Activated CD4-positive, CD25-positive, alpha-beta regulatory T cell (primary cell): ENCODE data around the gene NUP42.
"Not testable (repeated sequence)": the region's sequence is repeated elsewhere in the genome, so short reads cannot be mapped to it uniquely, and the experiment has no call there.

Experiments
- DNase-seq, 4 experiments: peaks; one replicate each; lab custom pipeline; 2025; lab: John Stamatoyannopoulos, UW

Gene NUP42, protein sequence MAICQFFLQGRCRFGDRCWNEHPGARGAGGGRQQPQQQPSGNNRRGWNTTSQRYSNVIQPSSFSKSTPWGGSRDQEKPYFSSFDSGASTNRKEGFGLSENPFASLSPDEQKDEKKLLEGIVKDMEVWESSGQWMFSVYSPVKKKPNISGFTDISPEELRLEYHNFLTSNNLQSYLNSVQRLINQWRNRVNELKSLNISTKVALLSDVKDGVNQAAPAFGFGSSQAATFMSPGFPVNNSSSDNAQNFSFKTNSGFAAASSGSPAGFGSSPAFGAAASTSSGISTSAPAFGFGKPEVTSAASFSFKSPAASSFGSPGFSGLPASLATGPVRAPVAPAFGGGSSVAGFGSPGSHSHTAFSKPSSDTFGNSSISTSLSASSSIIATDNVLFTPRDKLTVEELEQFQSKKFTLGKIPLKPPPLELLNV

GRCh38 chr7:23181684-23182553 lies at the start of gene NUP42:
Gene NUP42 (plus strand): TSS chr7:23182048. CDS start chr7:23182086, 38 bp downstream.
- DNase-seq: peak; percentile 81 to 87 (median 85)

GRCh38 chr7:23133797-23134196 lies 48.1 kb upstream of the NUP42 start:
- no peak for DNase-seq

GRCh38 chr7:23135755-23136154 lies 46.1 kb upstream of the NUP42 start:
- no peak for DNase-seq

GRCh38 chr7:23136216-23136615 lies 45.6 kb upstream of the NUP42 start:
- DNase-seq: no peak

DNA sequence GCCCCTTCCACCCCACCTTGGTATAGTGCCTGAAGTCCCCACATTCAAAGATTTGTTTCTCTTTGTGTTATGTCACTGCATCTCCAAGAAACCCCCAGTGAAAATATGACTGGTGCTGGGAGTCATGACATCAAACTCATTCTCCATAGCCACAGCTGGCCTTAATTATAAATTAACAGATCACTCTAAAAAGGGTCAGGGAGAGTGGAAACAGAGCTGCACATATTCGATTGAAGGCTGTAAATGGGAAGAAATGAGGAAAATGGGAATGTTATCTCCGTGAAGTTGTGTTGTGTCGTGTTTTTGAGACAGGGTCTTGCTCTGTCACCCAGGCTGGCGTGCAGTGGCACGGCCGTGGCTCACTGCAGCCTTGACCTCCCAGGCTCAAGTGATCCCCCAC lies 24.2 kb upstream of the NUP42 start:
- DNase-seq: no peak

GRCh38 chr7:23158546-23158945 lies 23.3 kb upstream of the NUP42 start:
- no peak for DNase-seq

- no peak for DNase-seq
Measured at GRCh38 chr7:23161482-23161881, 20.4 kb upstream of the NUP42 start.

GRCh38 chr7:23164846-23165245 lies 17.0 kb upstream of the NUP42 start:
- no peak for DNase-seq

DNA sequence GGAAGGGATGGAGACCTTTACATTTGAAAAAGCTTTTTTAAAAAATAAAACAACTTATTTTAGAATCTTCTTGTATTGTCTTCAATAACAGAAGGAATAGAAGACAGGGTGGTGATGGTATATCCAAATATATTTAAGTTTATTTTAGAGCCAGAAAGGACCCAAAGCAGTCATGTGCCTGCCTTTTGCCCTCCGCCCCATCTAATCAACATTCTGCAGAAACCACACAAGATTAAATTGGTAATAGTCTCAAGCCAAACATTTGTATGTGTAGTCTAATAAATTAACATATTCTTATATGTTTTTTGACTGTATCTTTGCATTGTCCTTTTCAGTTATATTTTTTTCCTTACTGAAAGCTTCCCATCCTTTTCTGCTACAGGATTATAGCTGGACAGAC lies 16.5 kb upstream of the NUP42 start:
- no peak for DNase-seq

GRCh38 chr7:23167691-23168090 lies 14.2 kb upstream of the NUP42 start:
- no peak for DNase-seq

DNA sequence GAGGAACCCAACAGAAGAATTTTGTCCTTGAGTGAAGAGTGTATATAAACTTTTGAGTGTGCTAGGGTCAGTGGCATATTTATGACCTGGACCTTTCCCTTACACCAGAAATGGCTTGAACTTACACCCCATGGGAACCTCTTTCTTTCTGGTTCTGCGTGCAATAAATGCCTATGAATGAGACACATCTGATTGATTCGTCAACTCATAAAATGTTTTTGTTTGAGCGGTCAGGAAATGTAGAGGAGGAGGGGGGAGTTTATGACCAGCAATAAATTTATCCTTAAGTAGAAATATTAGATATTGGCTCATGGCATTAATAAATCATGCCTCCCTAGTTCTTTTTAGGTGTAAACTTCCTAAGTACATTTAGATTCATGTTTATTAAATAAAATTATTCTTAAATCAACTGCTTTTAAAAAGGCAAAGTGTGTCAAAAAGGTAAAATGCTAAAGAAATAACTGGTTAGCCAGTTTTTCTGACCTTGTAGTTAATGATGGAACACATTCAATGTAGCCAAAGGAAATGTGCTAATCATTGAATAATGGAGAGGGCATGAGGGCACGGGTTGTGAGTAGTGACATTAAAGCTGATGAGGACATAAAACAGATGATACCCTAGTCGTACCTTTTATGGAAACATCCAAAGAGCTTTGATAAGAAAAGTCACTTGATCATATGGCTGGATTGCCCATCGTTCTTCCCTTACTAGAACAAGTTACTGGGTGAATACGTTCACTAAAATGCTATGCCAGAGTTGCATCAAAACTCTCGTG lies 13.6 kb upstream of the NUP42 start:
- no peak for DNase-seq

DNA sequence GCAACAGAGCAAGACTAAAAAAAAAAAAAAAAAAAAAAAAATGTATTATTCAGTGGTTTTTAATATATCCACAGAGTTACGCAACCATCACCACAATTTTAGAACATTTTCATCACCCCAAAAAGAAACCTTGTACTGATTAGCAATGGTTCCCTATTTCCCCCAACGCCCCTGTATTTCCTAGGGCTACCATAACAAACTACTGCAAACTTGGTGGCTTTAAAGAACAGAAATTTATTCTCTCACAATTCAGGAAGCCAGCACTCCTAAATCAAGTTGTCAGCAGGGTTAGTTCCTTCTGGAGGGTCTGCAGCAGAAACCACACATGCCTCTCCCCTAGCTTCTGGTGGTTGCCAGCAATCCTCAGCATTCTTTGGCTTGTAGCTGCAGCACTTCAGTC lies 5.9 kb upstream of the NUP42 start:
- DNase-seq: no peak

- DNase-seq: no peak
Measured at GRCh38 chr7:23183279-23184012, 1.6 kb downstream of the NUP42 start.

DNA sequence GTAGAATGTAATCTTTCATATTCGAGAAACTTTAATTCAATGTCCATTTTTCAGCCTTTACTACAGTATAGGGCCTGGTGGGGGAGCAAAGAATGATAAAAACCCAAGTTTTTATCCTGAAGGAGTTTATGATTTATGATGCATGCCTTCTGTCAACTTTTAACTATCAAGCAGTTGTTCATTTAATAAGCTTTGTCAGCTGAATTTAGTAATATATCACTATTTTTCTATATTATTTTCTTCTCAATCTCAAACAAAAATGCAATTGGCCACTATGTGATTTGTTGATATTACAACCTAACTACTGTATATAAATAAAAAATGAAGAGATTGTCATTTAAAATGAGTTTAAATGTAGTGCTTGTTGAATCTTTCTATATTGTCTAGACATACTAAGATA lies 2.4 kb downstream of the NUP42 start:
- DNase-seq: no peak

GRCh38 chr7:23184709-23185359 lies 3.0 kb downstream of the NUP42 start:
- DNase-seq: no peak

DNA sequence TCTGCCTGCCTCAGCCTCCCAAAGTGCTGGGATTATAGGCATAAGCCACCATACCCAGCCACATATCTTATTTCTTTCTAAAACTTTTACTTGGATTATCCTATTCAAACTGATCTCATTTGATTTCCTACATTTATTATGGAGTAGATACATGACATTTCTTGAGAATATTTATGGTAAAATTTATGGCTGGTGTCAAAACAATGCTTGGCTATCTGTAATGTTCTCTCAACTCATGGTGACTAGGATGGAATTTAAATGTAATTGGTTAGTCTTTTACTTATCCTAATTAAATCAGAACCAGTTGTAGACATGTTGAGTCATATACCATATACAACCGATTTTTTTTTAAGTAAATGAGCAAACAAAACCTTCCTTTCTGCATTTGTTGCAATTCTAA lies 4.1 kb downstream of the NUP42 start:
- no peak for DNase-seq

- DNase-seq: no peak
Measured at GRCh38 chr7:23191022-23191421, 9.2 kb downstream of the NUP42 start.

DNA sequence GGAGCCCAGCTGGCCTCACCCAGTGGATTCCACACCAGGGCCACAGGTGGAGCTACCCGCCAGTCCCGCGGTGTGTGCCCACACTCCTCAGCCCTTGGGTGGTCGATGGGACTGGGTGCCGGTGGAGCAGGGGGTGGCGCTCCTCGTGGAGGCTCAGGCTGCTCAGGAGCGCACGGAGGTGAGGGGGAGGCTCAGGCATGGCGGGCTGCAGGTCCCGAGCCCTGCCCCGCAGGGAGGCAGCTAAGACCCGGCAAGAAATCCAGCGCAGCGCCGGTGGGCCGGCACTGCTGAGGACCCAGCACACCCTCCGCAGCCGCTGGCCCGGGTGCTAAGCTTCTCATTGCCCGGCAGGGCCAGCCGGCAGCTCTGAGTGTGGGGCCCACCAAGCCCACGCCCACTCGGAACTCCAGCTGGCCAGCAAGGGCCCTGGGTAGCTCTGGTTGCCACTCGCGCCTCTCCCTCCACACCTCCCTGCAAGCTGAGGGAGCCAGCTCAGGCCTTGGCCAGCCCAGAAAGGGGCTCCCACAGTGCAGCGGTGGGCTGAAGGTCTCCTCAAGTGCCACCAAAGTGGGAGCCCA lies 11.9 kb downstream of the NUP42 start:
- not testable (repeated sequence) for DNase-seq

- no peak for DNase-seq
Measured at GRCh38 chr7:23196306-23196705, 14.5 kb downstream of the NUP42 start.

GRCh38 chr7:23197745-23198144 lies 15.9 kb downstream of the NUP42 start:
- not testable (repeated sequence) for DNase-seq

DNA sequence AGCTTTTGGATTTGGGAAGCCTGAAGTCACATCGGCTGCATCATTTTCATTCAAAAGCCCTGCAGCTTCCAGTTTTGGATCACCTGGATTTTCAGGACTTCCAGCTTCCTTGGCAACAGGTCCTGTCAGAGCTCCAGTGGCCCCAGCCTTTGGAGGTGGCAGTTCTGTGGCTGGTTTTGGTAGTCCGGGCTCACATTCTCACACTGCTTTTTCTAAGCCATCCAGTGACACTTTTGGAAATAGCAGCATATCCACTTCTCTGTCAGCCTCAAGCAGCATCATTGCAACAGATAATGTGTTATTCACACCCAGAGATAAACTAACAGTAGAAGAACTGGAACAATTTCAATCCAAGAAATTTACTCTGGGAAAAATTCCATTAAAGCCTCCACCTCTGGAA lies 18.5 kb downstream of the NUP42 start:
- no peak for DNase-seq
